HG02610 (cell line): Measurements from ENCODE around the gene FAM221B.

Experiments used
- ATAC-seq: cut with Tn5 transposase; IDR thresholded peaks from one replicate; pipeline ENCODE4 v1.9.1; 2021; ENCODE audit warnings: mild to moderate bottlenecking, moderate library complexity; ENCODE audit not compliant: unreplicated experiment

Gene FAM221B

GRCh38 chr9:35792024-35792813 is 36.3 kb downstream of the FAM221B start:
- ATAC-seq: no peak

GRCh38 chr9:35791297-35791921 is 37.1 kb downstream of the FAM221B start, which contains the start of gene NPR2:
NPR2 (plus strand) TSS chr9:35791591; CDS start chr9:35792409, 818 bp downstream.
- ATAC-seq: no peak

- ATAC-seq: no peak
Measured at GRCh38 chr9:35790385-35791296, 37.9 kb downstream of the FAM221B start.

- ATAC-seq: no peak
Measured at GRCh38 chr9:35790025-35790384, 38.5 kb downstream of the FAM221B start.

- ATAC-seq: no peak
Measured at GRCh38 chr9:35789541-35789940, 39.0 kb downstream of the FAM221B start.

GRCh38 chr9:35783418-35783817 is 45.1 kb downstream of the FAM221B start:
- ATAC-seq: no peak

- no peak for ATAC-seq
Measured at GRCh38 chr9:35781066-35781465, 47.5 kb downstream of the FAM221B start.

- no peak for ATAC-seq
Measured at GRCh38 chr9:35778496-35778895, 50.0 kb downstream of the FAM221B start.

- ATAC-seq: peak; percentile 62
Measured at GRCh38 chr9:35776018-35776417, 52.5 kb downstream of the FAM221B start.

- no peak for ATAC-seq
Measured at GRCh38 chr9:35774907-35775635, 53.5 kb downstream of the FAM221B start.

GRCh38 chr9:35771943-35772342 is 56.6 kb downstream of the FAM221B start:
- ATAC-seq: no peak

- no peak for ATAC-seq
Measured at GRCh38 chr9:35771534-35771933, 57.0 kb downstream of the FAM221B start.

GRCh38 chr9:35771075-35771433 is 57.5 kb downstream of the FAM221B start:
- no peak for ATAC-seq

GRCh38 chr9:35769763-35770162 is 58.8 kb downstream of the FAM221B start:
- no peak for ATAC-seq

GRCh38 chr9:35767458-35767857 is 61.1 kb downstream of the FAM221B start:
- no peak for ATAC-seq

- no peak for ATAC-seq
Measured at GRCh38 chr9:35766997-35767396, 61.5 kb downstream of the FAM221B start.
